ENCODE data around the gene BOLA2B. TPM values are rescaled to one million over a fixed set of nuclear protein-coding genes. Genes with fewer than 3 reads are reported as not detected.

BOLA2B gene
- total RNA-seq, 1 donor from 2014 or later = 70.6 TPM

DNA sequence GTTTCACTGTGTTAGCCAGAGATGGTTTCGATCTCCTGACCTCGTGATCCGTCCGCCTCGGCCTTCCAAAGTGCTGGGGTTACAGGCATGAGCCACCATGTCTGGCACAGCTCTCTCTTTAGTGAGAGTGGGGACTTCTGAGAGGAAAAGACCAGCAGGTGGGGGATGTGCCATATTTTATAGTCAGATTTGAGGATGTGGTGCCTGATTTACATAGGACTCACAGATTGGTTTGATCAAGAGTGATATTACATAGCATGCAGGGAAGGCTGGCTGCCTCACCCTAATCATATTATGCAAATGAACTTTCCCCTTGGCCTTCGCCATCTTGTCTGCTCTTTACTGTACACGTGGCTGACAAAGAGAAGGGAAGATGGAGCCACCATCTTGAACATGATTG is 42.4 kb downstream of the BOLA2B start:
- no peaks in the 10 kb centered on the region for H3K36me3 Mint-ChIP-seq (ENCODE audit: low read depth, unreplicated experiment)
- no peak overlapping the region for H3K4me3 Mint-ChIP-seq (ENCODE audit: unreplicated experiment)
- DNase-seq (ENCODE audit: low spot score) = no peak
- H3K9me3 Mint-ChIP-seq (ENCODE audit: unreplicated experiment) = no peaks in the 10 kb centered on the region
- H3K4me1 Mint-ChIP-seq (ENCODE audit: unreplicated experiment) = no peaks in the 10 kb centered on the region
- no peaks in the 10 kb centered on the region for H3K27me3 Mint-ChIP-seq (ENCODE audit: unreplicated experiment)
- no peak overlapping the region for H3K27ac Mint-ChIP-seq (ENCODE audit: unreplicated experiment)
- TF ChIP-seq, protein P1, sequence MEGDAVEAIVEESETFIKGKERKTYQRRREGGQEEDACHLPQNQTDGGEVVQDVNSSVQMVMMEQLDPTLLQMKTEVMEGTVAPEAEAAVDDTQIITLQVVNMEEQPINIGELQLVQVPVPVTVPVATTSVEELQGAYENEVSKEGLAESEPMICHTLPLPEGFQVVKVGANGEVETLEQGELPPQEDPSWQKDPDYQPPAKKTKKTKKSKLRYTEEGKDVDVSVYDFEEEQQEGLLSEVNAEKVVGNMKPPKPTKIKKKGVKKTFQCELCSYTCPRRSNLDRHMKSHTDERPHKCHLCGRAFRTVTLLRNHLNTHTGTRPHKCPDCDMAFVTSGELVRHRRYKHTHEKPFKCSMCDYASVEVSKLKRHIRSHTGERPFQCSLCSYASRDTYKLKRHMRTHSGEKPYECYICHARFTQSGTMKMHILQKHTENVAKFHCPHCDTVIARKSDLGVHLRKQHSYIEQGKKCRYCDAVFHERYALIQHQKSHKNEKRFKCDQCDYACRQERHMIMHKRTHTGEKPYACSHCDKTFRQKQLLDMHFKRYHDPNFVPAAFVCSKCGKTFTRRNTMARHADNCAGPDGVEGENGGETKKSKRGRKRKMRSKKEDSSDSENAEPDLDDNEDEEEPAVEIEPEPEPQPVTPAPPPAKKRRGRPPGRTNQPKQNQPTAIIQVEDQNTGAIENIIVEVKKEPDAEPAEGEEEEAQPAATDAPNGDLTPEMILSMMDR (IDR thresholded peaks at IDR 0.05; ENCODE audit: unreplicated experiment) = no peak

GRCh38 chr16:30149250-30149930 is 44.1 kb downstream of the BOLA2B start:
- TF ChIP-seq, protein P1 (IDR thresholded peaks at IDR 0.05; ENCODE audit: unreplicated experiment) = no peak
- no peaks in the 10 kb centered on the region for H3K4me1 Mint-ChIP-seq (ENCODE audit: unreplicated experiment)
- H3K4me3 Mint-ChIP-seq (ENCODE audit: unreplicated experiment) = no peak overlapping the region
- no peak for DNase-seq (ENCODE audit: low spot score)
- no peaks in the 10 kb centered on the region for H3K9me3 Mint-ChIP-seq (ENCODE audit: unreplicated experiment)
- H3K27me3 Mint-ChIP-seq (ENCODE audit: unreplicated experiment) = no peaks in the 10 kb centered on the region
- no peak overlapping the region for H3K27ac Mint-ChIP-seq (ENCODE audit: unreplicated experiment)
- no peaks in the 10 kb centered on the region for H3K36me3 Mint-ChIP-seq (ENCODE audit: low read depth, unreplicated experiment)

- Mint-ChIP-seq H3K36me3 (ENCODE audit: low read depth, unreplicated experiment) (no peaks in the 10 kb centered on the region), H3K27ac (ENCODE audit: unreplicated experiment) (no peak overlapping the region), H3K4me3 (ENCODE audit: unreplicated experiment) (no peak overlapping the region), H3K4me1 (ENCODE audit: unreplicated experiment) (no peaks in the 10 kb centered on the region), H3K27me3 (ENCODE audit: unreplicated experiment) (no peaks in the 10 kb centered on the region), H3K9me3 (ENCODE audit: unreplicated experiment) (no peaks in the 10 kb centered on the region)
- TF ChIP-seq, protein P1 (IDR thresholded peaks at IDR 0.05; ENCODE audit: unreplicated experiment) = no peak
- no peak for DNase-seq (ENCODE audit: low spot score)
These were observed 45.5 kb downstream of the BOLA2B start for GRCh38 chr16:30147843-30148510.

DNA sequence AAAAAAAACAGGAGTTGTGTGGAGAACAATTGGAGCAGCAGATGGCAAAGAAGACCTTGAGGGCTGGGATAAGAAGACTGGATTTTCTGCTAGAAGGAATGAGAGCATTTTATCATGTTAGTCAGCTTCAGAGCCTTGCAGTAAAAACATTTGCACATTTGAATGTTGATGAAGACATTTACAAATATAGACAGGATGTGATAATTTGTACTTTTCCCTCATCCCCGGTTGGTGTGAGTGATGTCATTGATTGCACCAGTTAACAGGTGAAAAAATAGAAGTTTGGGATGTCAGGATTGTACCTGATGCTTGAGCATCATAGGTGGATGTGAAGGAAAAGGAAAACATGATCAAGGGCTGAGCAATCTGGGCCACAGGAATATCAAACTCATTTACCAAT is 47.8 kb downstream of the BOLA2B start:
- Mint-ChIP-seq H3K4me3 (ENCODE audit: unreplicated experiment) (no peak overlapping the region), H3K4me1 (ENCODE audit: unreplicated experiment) (no peaks in the 10 kb centered on the region), H3K27ac (ENCODE audit: unreplicated experiment) (no peak overlapping the region), H3K9me3 (ENCODE audit: unreplicated experiment) (no peaks in the 10 kb centered on the region), H3K36me3 (ENCODE audit: low read depth, unreplicated experiment) (no peaks in the 10 kb centered on the region), H3K27me3 (ENCODE audit: unreplicated experiment) (no peaks in the 10 kb centered on the region)
- TF ChIP-seq, protein P1 (IDR thresholded peaks at IDR 0.05; ENCODE audit: unreplicated experiment) = no peak
- no peak for DNase-seq (ENCODE audit: low spot score)

DNA sequence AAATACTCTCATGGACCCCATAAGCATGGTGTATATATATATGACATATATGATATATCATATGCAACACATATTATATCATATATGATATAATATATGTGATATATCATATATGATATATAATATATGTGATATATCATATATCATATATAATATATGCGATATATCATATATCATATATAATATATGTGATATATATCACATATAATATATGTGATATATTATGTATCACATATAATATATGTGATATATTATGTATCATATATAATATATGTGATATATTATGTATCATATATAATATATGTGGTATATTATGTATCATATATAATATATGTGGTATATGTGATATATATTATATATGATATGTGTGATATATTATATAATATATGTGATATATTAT is 48.5 kb downstream of the BOLA2B start:
- no peak overlapping the region for H3K4me3 Mint-ChIP-seq (ENCODE audit: unreplicated experiment)
- TF ChIP-seq, protein P1 (IDR thresholded peaks at IDR 0.05; ENCODE audit: unreplicated experiment) = no peak
- H3K9me3 Mint-ChIP-seq (ENCODE audit: unreplicated experiment) = no peaks in the 10 kb centered on the region
- no peak for DNase-seq (ENCODE audit: low spot score)
- H3K27ac Mint-ChIP-seq (ENCODE audit: unreplicated experiment) = no peak overlapping the region
- peaks cover 1% of the 10 kb centered on the region for H3K4me1 Mint-ChIP-seq (ENCODE audit: unreplicated experiment)
- H3K27me3 Mint-ChIP-seq (ENCODE audit: unreplicated experiment) = no peaks in the 10 kb centered on the region
- no peaks in the 10 kb centered on the region for H3K36me3 Mint-ChIP-seq (ENCODE audit: low read depth, unreplicated experiment)
